Gastrocnemius medialis (tissue), 4 donors: ENCODE measurements around the gene RMND5B. TPM values are rescaled to one million over a fixed set of nuclear protein-coding genes. Genes with fewer than 3 reads are reported as not detected.

Source experiments
- ATAC-seq, 2 donors: fragments of 150-250 bp; one replicate each; pipeline ENCODE4 v1.9.1; 2016
- DNase-seq, 2 donors: peaks; one replicate each; pipeline ENCODE4 v3.0.0-alpha.2; 2019
- H3K27ac ChIP-seq, 4 donors: fragments of 200-600 bp; sonication (generic); 1 replicate in 1 of 4; 2 replicates in 3 of 4; pipeline ENCODE4 v1.5.1; 2016 to 2018; ENCODE audit warnings: mild to moderate bottlenecking in 2 of 4, moderate library complexity in 1 of 4
- H3K27me3 ChIP-seq, 3 donors: fragments of 200-600 bp; sonication (generic) in 2 of 3; 1 replicate in 1 of 3; 2 replicates in 2 of 3; pipeline versions ENCODE4 v1.5.1 to v1.6.0; 2016 to 2019; ENCODE audit warnings: mild to moderate bottlenecking in 1 of 3, moderate library complexity in 1 of 3
- H3K36me3 ChIP-seq, 2 donors: fragments of 200-600 bp; sonication (generic) in 1 of 2; one replicate each; pipeline ENCODE4 v1.5.1; 2017 to 2018
- H3K4me1 ChIP-seq, 2 donors: fragments of 200-600 bp; sonication (generic) in 1 of 2; one replicate each; pipeline ENCODE4 v1.5.1; 2016 to 2017; ENCODE audit warnings: mild to moderate bottlenecking in 2 of 2
- H3K4me3 ChIP-seq, 4 donors: fragments of 200-600 bp; sonication (generic) in 3 of 4; 1 replicate in 1 of 4; 2 replicates in 3 of 4; pipeline ENCODE4 v1.5.1; 2016 to 2019; ENCODE audit warnings: mild to moderate bottlenecking in 2 of 4
- H3K9me3 ChIP-seq, 3 donors: fragments of 200-600 bp; sonication (generic) in 2 of 3; 1 replicate in 1 of 3; 2 replicates in 2 of 3; pipeline ENCODE4 v1.5.1; 2016 to 2019
- CTCF ChIP-seq, 5 experiments: fragments of 450-650 bp in 3 of 5; fragments of 200-600 bp in 2 of 5; sonication (generic) in 2 of 5; IDR thresholded peaks in 4 of 5; conservative IDR thresholded peaks in 1 of 5; 1 replicate in 4 of 5; 2 replicates in 1 of 5; pipeline ENCODE4 v1.5.1; 2016 to 2019; ENCODE audit warnings: antibody characterized with exemption in 5 of 5, mild to moderate bottlenecking in 3 of 5, moderate library complexity in 3 of 5
- POLR2A ChIP-seq, 2 donors: fragments of 450-650 bp; IDR thresholded peaks; one replicate each; pipeline ENCODE4 v1.6.1; 2017; ENCODE audit warnings: antibody characterized with exemption in 2 of 2, mild to moderate bottlenecking in 2 of 2, moderate library complexity in 2 of 2
- in situ Hi-C, 4 donors: fragments of 200-750 bp; cut with MboI; loops; one replicate each; pipeline versions ENCODE4 v1.15.0 to v1.8.0; 2017; ENCODE audit warnings: low sequenced_read_pairs in 4 of 4
- intact Hi-C: fragments of 100-400 bp; cut with DNase I; formaldehyde crosslinking; loops from one replicate; pipeline ENCODE4 v1.15.1; 2023; ENCODE audit warnings: low total_unique reads
- total RNA-seq, 4 donors: library from RNA; depleted of rRNA; stranded (reverse); fragments of >200 nt; gene quantifications; one replicate each; pipeline versions ENCODE4 v1.1.0 to v1.2.3, GENCODE V29; 2016

Gene RMND5B
- total RNA-seq, 4 donors from 2014 or later, result 24.0 to 55.9 (median 44.2) TPM

- H3K27ac ChIP-seq, result no peak overlapping the region
- H3K4me3 ChIP-seq, result no peak overlapping the region
- no peak for ATAC-seq
- DNase-seq, result peak in 1 of 2 donors; percentile 9
- in situ Hi-C loops (no loop called here), intact Hi-C loops (no loop called here)
- H3K4me1 ChIP-seq, result peaks cover 16 to 17% of the 10 kb centered on the region in 2 donors
- TF ChIP-seq POLR2A (IDR thresholded peaks at IDR 0.05), result no peak
- peaks cover 0 to 67% of the 10 kb centered on the region in 2 donors for H3K36me3 ChIP-seq
- no peaks in the 10 kb centered on the region for H3K9me3 ChIP-seq
- H3K27me3 ChIP-seq, result no peaks in the 10 kb centered on the region
Measured at GRCh38 chr5:178149199-178149932, 18.6 kb downstream of the RMND5B start.

- peaks cover 16 to 17% of the 10 kb centered on the region in 2 donors for H3K4me1 ChIP-seq
- intact Hi-C loops (loop anchor here (10.0 kb wide), 1 partner anchor 556 kb away; the partner anchor contains the start of gene TMED9), in situ Hi-C loops (no loop called here)
- ATAC-seq (no peak), DNase-seq (peak in 1 of 2 donors; percentile 29)
- H3K27me3 ChIP-seq, result no peaks in the 10 kb centered on the region
- H3K9me3 ChIP-seq, result no peaks in the 10 kb centered on the region
- peaks cover 0 to 50% of the 10 kb centered on the region in 2 donors for H3K36me3 ChIP-seq
- peak overlapping the region in 2 of 4 donors; percentile 1 to 30 for H3K27ac ChIP-seq
- no peak overlapping the region for H3K4me3 ChIP-seq
- TF ChIP-seq POLR2A (IDR thresholded peaks at IDR 0.05), result no peak
- no peak for TF ChIP-seq CTCF (IDR thresholded peaks at IDR 0.05 in 4 of 5, conservative IDR thresholded peaks at IDR 0.05 in 1 of 5)
Measured at GRCh38 chr5:178150977-178151734, 20.3 kb downstream of the RMND5B start.

GRCh38 chr5:178152491-178153444 is 22.0 kb downstream of the RMND5B start:
- ATAC-seq, result no peak
- H3K27ac ChIP-seq, result peak overlapping the region; percentile 82 to 88 (median 86)

More at GRCh38 chr5:178152491-178153444, 22.0 kb downstream of the RMND5B start:
- Histone ChIP-seq H3K9me3 (no peaks in the 10 kb centered on the region), H3K4me1 (peaks cover 16 to 17% of the 10 kb centered on the region in 2 donors), H3K36me3 (peaks cover 0 to 34% of the 10 kb centered on the region in 2 donors), H3K27me3 (no peaks in the 10 kb centered on the region), H3K4me3 (peak overlapping the region; percentile 69 to 93 (median 77))
- DNase-seq, result peak in 1 of 2 donors; percentile 11
- in situ Hi-C loops, result no loop called here
- intact Hi-C loops, result loop anchor here (1.0 to 10.0 kb wide), 3 partner anchors 21 to 558 kb away; partner anchors contain the start of genes RMND5B and TMED9
- TF ChIP-seq CTCF (IDR thresholded peaks at IDR 0.05 in 4 of 5, conservative IDR thresholded peaks at IDR 0.05 in 1 of 5), result no peak
- no peak for TF ChIP-seq POLR2A (IDR thresholded peaks at IDR 0.05)
